Measurements from ENCODE around the gene PHTF1. TPM values are rescaled to one million over a fixed set of nuclear protein-coding genes. Genes with fewer than 3 reads are reported as not detected.

The PHTF1 gene
- total RNA-seq, 1 donor from 2014 or later: 23.9 TPM

DNA sequence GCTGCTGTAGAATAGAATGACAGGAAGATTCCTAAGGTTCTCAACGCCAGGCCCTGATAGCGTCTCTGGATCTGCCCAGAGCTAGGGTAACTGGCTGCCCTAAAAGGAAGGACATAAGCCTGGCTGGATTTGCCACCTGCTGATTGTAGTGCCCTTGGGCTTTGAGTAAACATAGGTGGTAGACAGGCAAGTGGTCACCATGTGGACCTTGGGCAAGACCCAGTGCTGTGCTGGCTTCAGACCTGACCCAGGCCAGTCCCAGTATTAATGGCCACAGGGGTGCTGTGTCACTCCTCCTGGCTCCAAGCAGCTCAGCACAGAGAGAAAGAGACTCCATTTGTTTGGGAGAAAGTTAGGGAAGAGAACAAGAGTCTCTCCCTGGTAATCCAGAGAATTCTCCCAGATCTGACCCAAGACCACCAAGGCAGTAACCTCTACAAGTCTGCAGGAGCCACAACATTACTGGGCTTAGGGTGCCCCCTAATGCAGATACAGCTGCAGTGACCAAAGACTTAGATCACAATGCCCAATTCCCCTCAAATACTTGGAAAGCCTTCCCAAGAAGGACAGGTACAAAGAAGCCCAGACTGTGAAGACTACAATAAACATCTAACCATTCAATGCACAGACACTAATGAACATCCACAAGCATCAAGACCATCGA, 44.5 kb downstream of the PHTF1 start:
- no peaks in the 10 kb centered on the region for H3K4me1 Mint-ChIP-seq (ENCODE audit: low read depth)
- peaks cover 9% of the 10 kb centered on the region for H3K9me3 Mint-ChIP-seq (ENCODE audit: low read depth)
- H3K4me3 Mint-ChIP-seq (ENCODE audit: unreplicated experiment): no peak overlapping the region
- TF ChIP-seq, protein P1, sequence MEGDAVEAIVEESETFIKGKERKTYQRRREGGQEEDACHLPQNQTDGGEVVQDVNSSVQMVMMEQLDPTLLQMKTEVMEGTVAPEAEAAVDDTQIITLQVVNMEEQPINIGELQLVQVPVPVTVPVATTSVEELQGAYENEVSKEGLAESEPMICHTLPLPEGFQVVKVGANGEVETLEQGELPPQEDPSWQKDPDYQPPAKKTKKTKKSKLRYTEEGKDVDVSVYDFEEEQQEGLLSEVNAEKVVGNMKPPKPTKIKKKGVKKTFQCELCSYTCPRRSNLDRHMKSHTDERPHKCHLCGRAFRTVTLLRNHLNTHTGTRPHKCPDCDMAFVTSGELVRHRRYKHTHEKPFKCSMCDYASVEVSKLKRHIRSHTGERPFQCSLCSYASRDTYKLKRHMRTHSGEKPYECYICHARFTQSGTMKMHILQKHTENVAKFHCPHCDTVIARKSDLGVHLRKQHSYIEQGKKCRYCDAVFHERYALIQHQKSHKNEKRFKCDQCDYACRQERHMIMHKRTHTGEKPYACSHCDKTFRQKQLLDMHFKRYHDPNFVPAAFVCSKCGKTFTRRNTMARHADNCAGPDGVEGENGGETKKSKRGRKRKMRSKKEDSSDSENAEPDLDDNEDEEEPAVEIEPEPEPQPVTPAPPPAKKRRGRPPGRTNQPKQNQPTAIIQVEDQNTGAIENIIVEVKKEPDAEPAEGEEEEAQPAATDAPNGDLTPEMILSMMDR (IDR thresholded peaks at IDR 0.05): no peak
- no peak overlapping the region for H3K27ac Mint-ChIP-seq (ENCODE audit: unreplicated experiment)
- H3K27me3 Mint-ChIP-seq (ENCODE audit: low read depth): no peaks in the 10 kb centered on the region
- H3K36me3 Mint-ChIP-seq (ENCODE audit: low read depth): peaks cover 35% of the 10 kb centered on the region
- no peak for DNase-seq (ENCODE audit: low spot score)

DNA sequence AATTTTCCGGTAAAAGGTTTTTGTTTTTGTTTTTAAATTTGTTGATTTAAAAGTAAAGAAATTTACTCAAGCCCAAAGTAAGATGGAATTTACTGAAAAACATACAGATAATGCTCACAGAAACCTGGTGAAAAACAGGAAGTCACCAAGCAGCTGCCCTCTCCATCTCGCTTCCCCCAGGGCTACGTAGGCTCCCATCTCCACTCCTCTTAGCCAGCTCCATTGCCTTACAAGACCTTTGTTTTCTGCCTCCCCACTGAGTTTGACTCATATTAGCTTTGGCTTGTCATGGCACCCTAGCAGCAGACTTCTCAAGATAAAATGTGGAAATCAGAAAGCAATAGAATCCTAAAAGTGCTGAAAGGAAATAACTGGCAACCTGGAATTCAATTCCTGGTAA, 57.9 kb downstream of the PHTF1 start:
- TF ChIP-seq, protein P1 (IDR thresholded peaks at IDR 0.05): no peak
- Mint-ChIP-seq H3K36me3 (ENCODE audit: low read depth) (peaks cover 29% of the 10 kb centered on the region), H3K9me3 (ENCODE audit: low read depth) (peaks cover 3% of the 10 kb centered on the region), H3K4me1 (ENCODE audit: low read depth) (no peaks in the 10 kb centered on the region), H3K4me3 (ENCODE audit: unreplicated experiment) (no peak overlapping the region), H3K27me3 (ENCODE audit: low read depth) (no peaks in the 10 kb centered on the region), H3K27ac (ENCODE audit: unreplicated experiment) (no peak overlapping the region)
- no peak for DNase-seq (ENCODE audit: low spot score)

DNA sequence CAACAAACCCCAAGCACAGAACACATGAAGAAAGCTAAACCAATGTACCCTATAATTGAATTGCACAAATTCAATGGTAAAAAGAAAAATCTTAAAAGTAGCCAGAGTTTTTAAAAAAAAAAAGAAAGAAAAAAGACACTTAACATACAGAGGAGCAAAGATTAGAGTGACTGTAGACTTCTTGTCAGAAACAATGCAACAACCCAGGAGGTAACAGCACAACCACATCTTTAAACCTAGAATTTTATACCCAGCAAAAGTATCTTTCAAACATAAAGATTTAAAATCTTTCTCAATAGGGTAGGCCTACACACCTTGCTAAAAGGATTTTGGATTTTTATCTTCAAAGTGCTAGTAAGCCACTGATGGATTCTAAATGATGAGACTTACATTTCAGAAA, 64.4 kb downstream of the PHTF1 start:
- H3K27me3 Mint-ChIP-seq (ENCODE audit: low read depth): no peaks in the 10 kb centered on the region
- H3K4me1 Mint-ChIP-seq (ENCODE audit: low read depth): no peaks in the 10 kb centered on the region
- H3K27ac Mint-ChIP-seq (ENCODE audit: unreplicated experiment): no peak overlapping the region
- H3K36me3 Mint-ChIP-seq (ENCODE audit: low read depth): peaks cover 54% of the 10 kb centered on the region
- H3K9me3 Mint-ChIP-seq (ENCODE audit: low read depth): peaks cover 34% of the 10 kb centered on the region
- no peak for DNase-seq (ENCODE audit: low spot score)
- H3K4me3 Mint-ChIP-seq (ENCODE audit: unreplicated experiment): no peak overlapping the region
- TF ChIP-seq, protein P1 (IDR thresholded peaks at IDR 0.05): no peak

DNA sequence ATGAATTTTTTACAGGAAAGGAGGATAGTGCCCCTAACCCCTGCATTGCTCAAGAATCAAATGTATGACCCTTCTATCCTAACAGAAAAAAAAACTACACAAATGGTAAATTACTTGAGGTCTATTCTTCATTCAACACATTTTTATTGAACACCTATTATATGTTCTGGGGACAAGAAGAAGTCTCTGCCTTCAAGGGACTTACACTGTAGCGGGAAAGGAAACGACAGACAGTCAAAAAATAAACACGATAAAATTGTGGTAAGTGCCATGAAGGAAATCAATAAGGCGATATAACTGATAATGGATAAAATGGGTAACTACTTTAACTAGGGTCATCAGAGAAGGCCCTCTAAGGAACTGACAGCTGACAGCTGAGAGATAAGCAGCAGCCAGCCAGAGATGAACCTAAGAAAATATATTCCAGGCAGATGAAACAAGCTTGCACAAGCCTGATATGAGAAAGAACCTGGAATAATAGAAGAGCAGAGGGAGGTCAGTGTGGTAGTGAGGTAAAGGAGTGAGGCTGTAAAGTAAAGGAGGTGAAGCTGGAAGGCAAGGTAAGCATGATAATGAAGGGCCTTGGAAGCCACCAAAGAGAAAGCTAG, 66.4 kb downstream of the PHTF1 start:
- TF ChIP-seq, protein P1 (IDR thresholded peaks at IDR 0.05): no peak
- Mint-ChIP-seq H3K36me3 (ENCODE audit: low read depth) (peaks cover 48% of the 10 kb centered on the region), H3K27me3 (ENCODE audit: low read depth) (no peaks in the 10 kb centered on the region), H3K4me3 (ENCODE audit: unreplicated experiment) (no peak overlapping the region), H3K4me1 (ENCODE audit: low read depth) (no peaks in the 10 kb centered on the region), H3K9me3 (ENCODE audit: low read depth) (peaks cover 34% of the 10 kb centered on the region), H3K27ac (ENCODE audit: unreplicated experiment) (no peak overlapping the region)
- DNase-seq (ENCODE audit: low spot score): no peak

DNA sequence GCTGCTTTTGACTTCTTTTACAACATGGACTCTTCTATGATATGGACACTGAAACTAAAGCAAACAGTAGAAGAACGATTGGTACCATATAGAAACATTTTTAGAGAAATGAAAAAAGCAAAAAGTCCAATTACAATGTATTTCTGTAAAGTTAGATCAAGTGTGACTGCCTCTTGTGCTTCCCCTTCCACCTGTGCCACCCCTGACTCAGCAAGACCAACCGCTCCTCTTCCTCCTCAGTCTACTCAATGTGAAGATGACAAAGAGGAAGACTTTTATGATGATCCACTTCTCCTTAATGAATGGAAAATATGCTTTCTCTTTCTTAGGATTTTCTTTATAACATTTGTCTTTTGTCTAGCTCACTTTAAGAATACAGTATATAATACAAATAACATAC, 66.9 kb downstream of the PHTF1 start:
- Mint-ChIP-seq H3K9me3 (ENCODE audit: low read depth) (peaks cover 34% of the 10 kb centered on the region), H3K4me1 (ENCODE audit: low read depth) (peaks cover 2% of the 10 kb centered on the region), H3K4me3 (ENCODE audit: unreplicated experiment) (no peak overlapping the region), H3K27ac (ENCODE audit: unreplicated experiment) (no peak overlapping the region), H3K27me3 (ENCODE audit: low read depth) (no peaks in the 10 kb centered on the region), H3K36me3 (ENCODE audit: low read depth) (peaks cover 45% of the 10 kb centered on the region)
- TF ChIP-seq, protein P1 (IDR thresholded peaks at IDR 0.05): no peak
- no peak for DNase-seq (ENCODE audit: low spot score)

Data from chondrocyte (in vitro differentiated cells).